HCT116 (cell line): ENCODE measurements around the gene SIRPB2. TPM values are rescaled to one million over a fixed set of nuclear protein-coding genes. Genes with fewer than 3 reads are reported as not detected.

Experiments
- ATAC-seq: fragments of 200-7000 bp; cut with Tn5 transposase; 2 replicates; pipeline ENCODE4 v1.9.1; 2020; ENCODE audit warnings: mild to moderate bottlenecking, moderate library complexity
- BruUV-seq: library from RNA; stranded (reverse); fragments of 400-500 nt; replicated peaks from 2 replicates; lab custom pipeline; 2021; lab: Mats Ljungman, UMichigan
- CTCF ChIA-PET: fragments of 300-600 bp; sonication (Branson Sonifier 250); formaldehyde crosslinking; loops from one replicate; lab custom pipeline; 2021; ENCODE audit warnings: antibody characterized with exemption; lab: Charles Lee
- POLR2A ChIA-PET: fragments of 300-600, 350-600 bp; sonication (Branson Sonifier 250); formaldehyde crosslinking; loops from one replicate; lab custom pipeline; 2021; ENCODE audit warnings: antibody characterized with exemption; lab: Charles Lee
- RAD21 ChIA-PET, 2 experiments: fragments of 300-600 bp; sonication (Branson Sonifier 250); formaldehyde crosslinking; loops; one replicate each; lab custom pipeline; 2023; ENCODE audit warnings: low total read pairs in 2 of 2; ENCODE audit not compliant: uncharacterized antibody in 2 of 2, unreplicated experiment in 2 of 2, low non-redundant PET in 1 of 2; lab: Charles Lee
- DNase-seq: peaks from one replicate; pipeline ENCODE4 v3.0.0-alpha.2; 2010; ENCODE audit warnings: low read depth, low spot score
- H2AFZ ChIP-seq: fragments of 200-600 bp; shearing (Covaris generic), sonication (generic); 2 replicates; pipeline ENCODE4 v1.6.1; 2017; ENCODE audit warnings: low read depth, mixed run types, mixed read lengths, antibody characterized with exemption, low read length; ENCODE audit not compliant: poor library complexity, severe bottlenecking
- H3K27ac ChIP-seq: 2 replicates; pipeline ENCODE4 v1.5.1; 2012; ENCODE audit warnings: low read depth, low read length
- H3K27me3 ChIP-seq: fragments of 200-600 bp; sonication (generic); 2 replicates; pipeline ENCODE4 v1.6.1; 2016; ENCODE audit warnings: mixed run types, low read length, mixed read lengths; ENCODE audit not compliant: insufficient read depth
- H3K36me3 ChIP-seq, 2 experiments: fragments of 200-500 bp in 1 of 2; fragments of 200-600 bp in 1 of 2; sonication (Bioruptor generic) in 1 of 2; sonication (generic) in 1 of 2; 2 replicates each; pipeline versions ENCODE4 v1.5.1 to v1.6.1; 2014 to 2016; ENCODE audit warnings: low read length in 2 of 2, inconsistent platforms in 1 of 2, mixed read lengths in 1 of 2, mixed run types in 1 of 2; ENCODE audit not compliant: insufficient read depth in 2 of 2, control insufficient read depth in 1 of 2
- H3K4me1 ChIP-seq, 2 experiments: fragments of 200-600 bp in 1 of 2; sonication (generic) in 1 of 2; 2 replicates each; pipeline versions ENCODE4 v1.5.1 to v1.6.1; 2012 to 2017; ENCODE audit warnings: low read length in 2 of 2, inconsistent platforms in 1 of 2, mild to moderate bottlenecking in 1 of 2, mixed read lengths in 1 of 2, mixed run types in 1 of 2, moderate library complexity in 1 of 2; ENCODE audit not compliant: insufficient read depth in 2 of 2, control insufficient read depth in 1 of 2
- H3K4me2 ChIP-seq: fragments of 200-600 bp; sonication (generic); 2 replicates; pipeline ENCODE4 v1.6.1; 2017; ENCODE audit warnings: mixed run types, low read length, mixed read lengths
- H3K4me3 ChIP-seq, 2 experiments: fragments of 200-600 bp in 1 of 2; sonication (generic) in 1 of 2; replicated peaks in 1 of 2; 2 replicates each; pipeline ENCODE4 v1.5.1; 2011 to 2016; ENCODE audit warnings: low read length in 2 of 2, control low read depth in 1 of 2, low read depth in 1 of 2, mild to moderate bottlenecking in 1 of 2, mixed read lengths in 1 of 2, mixed run types in 1 of 2
- H3K79me2 ChIP-seq: fragments of 200-600 bp; sonication (generic); 2 replicates; pipeline ENCODE4 v1.6.1; 2017; ENCODE audit warnings: mild to moderate bottlenecking, mixed run types, low read length, moderate library complexity, mixed read lengths; ENCODE audit not compliant: insufficient read depth
- H3K9ac ChIP-seq: fragments of 200-600 bp; sonication (generic); 2 replicates; pipeline ENCODE4 v1.6.1; 2016; ENCODE audit warnings: low read length, mixed read lengths
- H3K9me2 ChIP-seq: fragments of 200-600 bp; sonication (generic), shearing (Covaris generic); 2 replicates; pipeline ENCODE4 v1.6.1; 2017; ENCODE audit warnings: mixed run types, mild to moderate bottlenecking, moderate library complexity; ENCODE audit not compliant: insufficient read depth
- H3K9me3 ChIP-seq, 2 experiments: fragments of 200-500 bp in 1 of 2; fragments of 200-600 bp in 1 of 2; sonication (Bioruptor generic) in 1 of 2; sonication (generic) in 1 of 2; 2 replicates each; pipeline ENCODE4 v1.6.1; 2014 to 2017; ENCODE audit warnings: low read length in 2 of 2, mixed read lengths in 2 of 2, inconsistent platforms in 1 of 2, low read depth in 1 of 2, mild to moderate bottlenecking in 1 of 2, mixed run types in 1 of 2, moderate library complexity in 1 of 2; ENCODE audit not compliant: control insufficient read depth in 1 of 2, insufficient read depth in 1 of 2
- H4K20me1 ChIP-seq: fragments of 200-600 bp; sonication (generic), shearing (Covaris generic); 2 replicates; pipeline ENCODE4 v1.6.1; 2017; ENCODE audit warnings: mixed run types, mild to moderate bottlenecking, moderate library complexity; ENCODE audit not compliant: insufficient read depth
- EGR1 ChIP-seq: IDR thresholded peaks from 2 replicates; pipeline ENCODE4 v1.6.1; 2012; ENCODE audit warnings: low read depth
- ELF1 ChIP-seq: IDR thresholded peaks from 2 replicates; pipeline ENCODE4 v1.6.1; 2012; ENCODE audit warnings: low read depth, borderline replicate concordance
- EZH2phosphoT487 ChIP-seq: fragments of 200-600 bp; IDR thresholded peaks from 2 replicates; pipeline ENCODE4 v1.6.1; 2018; ENCODE audit warnings: antibody characterized with exemption, borderline replicate concordance
- SIN3A ChIP-seq: IDR thresholded peaks from 2 replicates; pipeline ENCODE4 v1.6.1; 2012; ENCODE audit warnings: low read depth
- SRF ChIP-seq: IDR thresholded peaks from 2 replicates; pipeline ENCODE4 v1.6.1; 2012; ENCODE audit warnings: low read depth
- YY1 ChIP-seq: IDR thresholded peaks from 2 replicates; pipeline ENCODE4 v1.6.1; 2011; ENCODE audit warnings: low read length, low read depth, moderate library complexity, mild to moderate bottlenecking; ENCODE audit not compliant: insufficient replicate concordance; ENCODE audit errors: extremely low read depth
- ZFX ChIP-seq: fragments of 450-650 bp; IDR thresholded peaks from 2 replicates; pipeline ENCODE4 v1.6.1; 2017
- intact Hi-C: fragments of 100-400 bp; cut with micrococcal nuclease; formaldehyde crosslinking; loops from 2 replicates; pipeline ENCODE4 v1.10.0; 2022
- total RNA-seq: library from RNA; stranded (reverse); gene quantifications from one replicate; pipeline ENCODE4 v1.2.1, GENCODE V29; 2021; ENCODE audit not compliant: unreplicated experiment
- TF ChIP-seq, protein P1 (sequence below): IDR thresholded peaks from 2 replicates; pipeline ENCODE4 v1.6.1; 2011; ENCODE audit warnings: mild to moderate bottlenecking, low read length, moderate library complexity; ENCODE audit not compliant: insufficient replicate concordance; ENCODE audit errors: extremely low read depth

Gene SIRPB2
- total RNA-seq, 1 experiment from 2014 or later, result not detected

- Histone ChIP-seq H3K27ac (no peak overlapping the region), H3K27me3 (no peaks in the 10 kb centered on the region), H3K4me3 (no peak overlapping the region), H4K20me1 (peaks cover 6% of the 10 kb centered on the region; the same call in 1 of the 2 replicates), H3K9me3 (no peaks in the 10 kb centered on the region), H3K79me2 (peaks cover 81% of the 10 kb centered on the region), H3K9me2 (no peaks in the 10 kb centered on the region), H3K4me2 (no peak overlapping the region), H3K36me3 (peaks cover 49 to 57% of the 10 kb centered on the region in 2 experiments; a peak in 3 of 4 replicates), H3K9ac (no peak overlapping the region), H2AFZ (no peak overlapping the region), H3K4me1 (peaks cover 9 to 12% of the 10 kb centered on the region in 2 experiments)
- DNase-seq (no peak), ATAC-seq (no peak)
- ChIA-PET RAD21 (interaction anchor here in 1 of 2 experiments (0.6 kb wide), 1 partner anchor 42 kb away, joined by 3 read pairs; no protein-coding TSS in a partner anchor), CTCF (no interaction called here), POLR2A (no interaction called here)
- intact Hi-C loops, result loop anchor here (10.0 kb wide), 1 partner anchor 247 kb away; no protein-coding TSS in a partner anchor
- no TSS peak for BruUV-seq
- TF ChIP-seq EGR1, result no peak
- TF ChIP-seq, protein P1, sequence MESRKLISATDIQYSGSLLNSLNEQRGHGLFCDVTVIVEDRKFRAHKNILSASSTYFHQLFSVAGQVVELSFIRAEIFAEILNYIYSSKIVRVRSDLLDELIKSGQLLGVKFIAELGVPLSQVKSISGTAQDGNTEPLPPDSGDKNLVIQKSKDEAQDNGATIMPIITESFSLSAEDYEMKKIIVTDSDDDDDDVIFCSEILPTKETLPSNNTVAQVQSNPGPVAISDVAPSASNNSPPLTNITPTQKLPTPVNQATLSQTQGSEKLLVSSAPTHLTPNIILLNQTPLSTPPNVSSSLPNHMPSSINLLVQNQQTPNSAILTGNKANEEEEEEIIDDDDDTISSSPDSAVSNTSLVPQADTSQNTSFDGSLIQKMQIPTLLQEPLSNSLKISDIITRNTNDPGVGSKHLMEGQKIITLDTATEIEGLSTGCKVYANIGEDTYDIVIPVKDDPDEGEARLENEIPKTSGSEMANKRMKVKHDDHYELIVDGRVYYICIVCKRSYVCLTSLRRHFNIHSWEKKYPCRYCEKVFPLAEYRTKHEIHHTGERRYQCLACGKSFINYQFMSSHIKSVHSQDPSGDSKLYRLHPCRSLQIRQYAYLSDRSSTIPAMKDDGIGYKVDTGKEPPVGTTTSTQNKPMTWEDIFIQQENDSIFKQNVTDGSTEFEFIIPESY, result no peak
- TF ChIP-seq ELF1, result no peak
- no peak for TF ChIP-seq EZH2phosphoT487
- TF ChIP-seq SRF, result no peak
- TF ChIP-seq ZFX, result no peak
- no peak for TF ChIP-seq YY1
- TF ChIP-seq SIN3A, result no peak
Observed at GRCh38 chr20:1462001-1462400, 29.2 kb downstream of the SIRPB2 start.
